ENCODE measurements around the gene ZNF331.

GRCh38 chr19:53621885-53622740 lies 84.2 kb downstream of the ZNF331 start:
- TF ChIP-seq POLR2A (IDR thresholded peaks at IDR 0.05) = no peak
- TF ChIP-seq, protein P1, sequence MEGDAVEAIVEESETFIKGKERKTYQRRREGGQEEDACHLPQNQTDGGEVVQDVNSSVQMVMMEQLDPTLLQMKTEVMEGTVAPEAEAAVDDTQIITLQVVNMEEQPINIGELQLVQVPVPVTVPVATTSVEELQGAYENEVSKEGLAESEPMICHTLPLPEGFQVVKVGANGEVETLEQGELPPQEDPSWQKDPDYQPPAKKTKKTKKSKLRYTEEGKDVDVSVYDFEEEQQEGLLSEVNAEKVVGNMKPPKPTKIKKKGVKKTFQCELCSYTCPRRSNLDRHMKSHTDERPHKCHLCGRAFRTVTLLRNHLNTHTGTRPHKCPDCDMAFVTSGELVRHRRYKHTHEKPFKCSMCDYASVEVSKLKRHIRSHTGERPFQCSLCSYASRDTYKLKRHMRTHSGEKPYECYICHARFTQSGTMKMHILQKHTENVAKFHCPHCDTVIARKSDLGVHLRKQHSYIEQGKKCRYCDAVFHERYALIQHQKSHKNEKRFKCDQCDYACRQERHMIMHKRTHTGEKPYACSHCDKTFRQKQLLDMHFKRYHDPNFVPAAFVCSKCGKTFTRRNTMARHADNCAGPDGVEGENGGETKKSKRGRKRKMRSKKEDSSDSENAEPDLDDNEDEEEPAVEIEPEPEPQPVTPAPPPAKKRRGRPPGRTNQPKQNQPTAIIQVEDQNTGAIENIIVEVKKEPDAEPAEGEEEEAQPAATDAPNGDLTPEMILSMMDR (IDR thresholded peaks at IDR 0.05) = no peak
